HepG2 (cell line): ENCODE data around the gene PRPSAP1. TPM values are rescaled to one million over a fixed set of nuclear protein-coding genes. Genes with fewer than 3 reads are reported as not detected.

ENCODE experiments used
- AHR ChIP-seq: IDR thresholded peaks from 2 replicates; pipeline ENCODE4 v1.6.1; 2018; ENCODE audit warnings: missing genetic modification reagents, missing compliant biosample characterization
- CCDC6 ChIP-seq: sonication (generic); formaldehyde crosslinking; IDR thresholded peaks from 2 replicates; pipeline ENCODE4 v1.8.1; 2022; ENCODE audit warnings: mild to moderate bottlenecking, missing genetic modification reagents, moderate library complexity
- CREBL2 ChIP-seq: sonication (generic); formaldehyde crosslinking; IDR thresholded peaks from 2 replicates; pipeline ENCODE4 v1.8.1; 2023; ENCODE audit warnings: missing genetic modification reagents, mild to moderate bottlenecking, borderline replicate concordance
- ELF4 ChIP-seq: sonication (generic); formaldehyde crosslinking; IDR thresholded peaks from 2 replicates; pipeline ENCODE4 v1.5.0; 2020; ENCODE audit warnings: missing genetic modification reagents, mild to moderate bottlenecking, moderate library complexity, borderline replicate concordance
- ISL2 ChIP-seq: sonication (generic); formaldehyde crosslinking; IDR thresholded peaks from 2 replicates; pipeline ENCODE4 v1.5.0; 2020; ENCODE audit warnings: missing genetic modification reagents
- MAZ ChIP-seq, 2 experiments: sonication (generic) in 1 of 2; formaldehyde crosslinking in 1 of 2; IDR thresholded peaks; 2 replicates each; pipeline versions ENCODE4 v1.5.0 to v1.6.1; 2012 to 2020; ENCODE audit warnings: low read depth in 2 of 2, mild to moderate bottlenecking in 2 of 2, borderline replicate concordance in 1 of 2, improper control_type of control experiment in 1 of 2, low read length in 1 of 2, missing genetic modification reagents in 1 of 2, moderate library complexity in 1 of 2
- MLX ChIP-seq: IDR thresholded peaks from 2 replicates; pipeline ENCODE4 v1.6.1; 2016
- MNT ChIP-seq: fragments of 450-650 bp; IDR thresholded peaks from 2 replicates; pipeline ENCODE4 v1.6.1; 2016
- PLRG1 ChIP-seq: fragments of 450-650 bp; conservative IDR thresholded peaks from 2 replicates; pipeline ENCODE4 v1.6.1; 2016
- SNRNP70 ChIP-seq: fragments of 200-400 bp; formaldehyde crosslinking; IDR thresholded peaks from 2 replicates; pipeline ENCODE4 v1.6.1; 2017; ENCODE audit warnings: mild to moderate bottlenecking, low read depth, low read length, moderate library complexity
- TFAP4 ChIP-seq: sonication (generic); IDR thresholded peaks from 2 replicates; pipeline ENCODE4 v1.6.1; 2016; ENCODE audit warnings: low read depth, borderline replicate concordance
- ZKSCAN8 ChIP-seq: IDR thresholded peaks from 2 replicates; pipeline ENCODE4 v1.6.1; 2016; ENCODE audit warnings: borderline replicate concordance, missing genetic modification reagents, missing compliant biosample characterization
- ZNF136 ChIP-seq: sonication (generic); formaldehyde crosslinking; IDR thresholded peaks from 2 replicates; pipeline ENCODE4 v1.8.1; 2022; ENCODE audit warnings: low read depth, mild to moderate bottlenecking, moderate library complexity, missing genetic modification reagents
- ZNF317 ChIP-seq: sonication (generic); formaldehyde crosslinking; IDR thresholded peaks from 2 replicates; pipeline ENCODE4 v1.5.0; 2020; ENCODE audit warnings: mild to moderate bottlenecking, missing genetic modification reagents
- ZNF350 ChIP-seq: sonication (generic); formaldehyde crosslinking; IDR thresholded peaks from 2 replicates; pipeline ENCODE4 v1.4.0; 2020; ENCODE audit warnings: mild to moderate bottlenecking, low read depth, missing genetic modification reagents, borderline replicate concordance
- ZNF782 ChIP-seq: sonication (generic); formaldehyde crosslinking; IDR thresholded peaks from 2 replicates; pipeline ENCODE4 v1.4.0; 2020; ENCODE audit warnings: missing genetic modification reagents, mild to moderate bottlenecking, borderline replicate concordance
- ZNF788 ChIP-seq: sonication (generic); formaldehyde crosslinking; IDR thresholded peaks from 2 replicates; pipeline ENCODE4 v1.5.0; 2020; ENCODE audit warnings: mild to moderate bottlenecking, missing genetic modification reagents, borderline replicate concordance
- ZSCAN22 ChIP-seq: sonication (generic); formaldehyde crosslinking; IDR thresholded peaks from 2 replicates; pipeline ENCODE4 v1.4.0; 2020; ENCODE audit warnings: mild to moderate bottlenecking, missing genetic modification reagents
- polyA plus RNA-seq, 8 experiments: library from polyadenylated mRNA; depleted of rRNA in 3 of 8; stranded (reverse) in 7 of 8; unstranded in 1 of 8; fragments of >200 nt; fragmentation: Illumina TruSeq in 4 of 8; extraction: Trizol in 4 of 8; gene quantifications; 2 replicates each; pipeline versions ENCODE4 v1.2.1 to v1.2.3, GENCODE V29; 2011 to 2016; ENCODE audit warnings: low read depth in 4 of 8, missing spikeins in 1 of 8, mixed read lengths in 1 of 8; ENCODE audit not compliant: insufficient read depth in 1 of 8
- total RNA-seq, 5 experiments: library from RNA; depleted of rRNA; stranded (reverse); fragments of >200 nt; fragmentation: Illumina TruSeq; extraction: Trizol; gene quantifications; 2 replicates each; pipeline ENCODE4 v1.2.3, GENCODE V29; 2016; ENCODE audit warnings: low read depth in 1 of 5
- TF ChIP-seq, protein P1 (sequence below): sonication (generic); formaldehyde crosslinking; IDR thresholded peaks from 2 replicates; pipeline ENCODE4 v1.5.0; 2020; ENCODE audit warnings: mild to moderate bottlenecking, missing genetic modification reagents
- TF ChIP-seq, protein P2 (sequence below): sonication (generic); formaldehyde crosslinking; IDR thresholded peaks from 2 replicates; pipeline ENCODE4 v1.4.0; 2020; ENCODE audit warnings: missing genetic modification reagents, borderline replicate concordance

The PRPSAP1 gene
- total and polyA plus RNA-seq, 2 of the 13 experiments (the other 11 are each of a cell fraction or from before 2014, with no cell fraction given) = 91.1 to 314 TPM

GRCh38 chr17:76386966-76387765 is 33.5 kb upstream of the PRPSAP1 start (continued):
- TF ChIP-seq ZSCAN22 (no peak), CREBL2 (CRISPR knock-in tag) (no peak), TFAP4 (no peak), ZNF350 (CRISPR knock-in tag) (no peak), SNRNP70 (no peak), ZNF782 (CRISPR knock-in tag) (no peak), MLX (CRISPR knock-in tag) (no peak), ZNF788 (CRISPR knock-in tag) (no peak), ELF4 (CRISPR knock-in tag) (no peak), MNT (no peak), ZNF317 (no peak), AHR (no peak), MAZ (IDR thresholded peaks at IDR 0.05; ENCODE audit: borderline replicate concordance, low read depth, low read length) (no peak), MAZ (CRISPR knock-in tag; IDR thresholded peaks at IDR 0.05; ENCODE audit: low read depth) (no peak), PLRG1 (no peak), CCDC6 (CRISPR knock-in tag) (no peak), ZKSCAN8 (CRISPR knock-in tag) (no peak), ISL2 (CRISPR knock-in tag) (no peak), ZNF136 (no peak)
- TF ChIP-seq, protein P1, sequence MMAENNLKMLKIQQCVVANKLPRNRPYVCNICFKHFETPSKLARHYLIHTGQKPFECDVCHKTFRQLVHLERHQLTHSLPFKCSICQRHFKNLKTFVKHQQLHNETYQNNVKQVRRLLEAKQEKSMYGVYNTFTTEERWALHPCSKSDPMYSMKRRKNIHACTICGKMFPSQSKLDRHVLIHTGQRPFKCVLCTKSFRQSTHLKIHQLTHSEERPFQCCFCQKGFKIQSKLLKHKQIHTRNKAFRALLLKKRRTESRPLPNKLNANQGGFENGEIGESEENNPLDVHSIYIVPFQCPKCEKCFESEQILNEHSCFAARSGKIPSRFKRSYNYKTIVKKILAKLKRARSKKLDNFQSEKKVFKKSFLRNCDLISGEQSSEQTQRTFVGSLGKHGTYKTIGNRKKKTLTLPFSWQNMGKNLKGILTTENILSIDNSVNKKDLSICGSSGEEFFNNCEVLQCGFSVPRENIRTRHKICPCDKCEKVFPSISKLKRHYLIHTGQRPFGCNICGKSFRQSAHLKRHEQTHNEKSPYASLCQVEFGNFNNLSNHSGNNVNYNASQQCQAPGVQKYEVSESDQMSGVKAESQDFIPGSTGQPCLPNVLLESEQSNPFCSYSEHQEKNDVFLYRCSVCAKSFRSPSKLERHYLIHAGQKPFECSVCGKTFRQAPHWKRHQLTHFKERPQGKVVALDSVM (CRISPR knock-in tag) = no peak; the same call in 1 of the 2 replicates
- TF ChIP-seq, protein P2, sequence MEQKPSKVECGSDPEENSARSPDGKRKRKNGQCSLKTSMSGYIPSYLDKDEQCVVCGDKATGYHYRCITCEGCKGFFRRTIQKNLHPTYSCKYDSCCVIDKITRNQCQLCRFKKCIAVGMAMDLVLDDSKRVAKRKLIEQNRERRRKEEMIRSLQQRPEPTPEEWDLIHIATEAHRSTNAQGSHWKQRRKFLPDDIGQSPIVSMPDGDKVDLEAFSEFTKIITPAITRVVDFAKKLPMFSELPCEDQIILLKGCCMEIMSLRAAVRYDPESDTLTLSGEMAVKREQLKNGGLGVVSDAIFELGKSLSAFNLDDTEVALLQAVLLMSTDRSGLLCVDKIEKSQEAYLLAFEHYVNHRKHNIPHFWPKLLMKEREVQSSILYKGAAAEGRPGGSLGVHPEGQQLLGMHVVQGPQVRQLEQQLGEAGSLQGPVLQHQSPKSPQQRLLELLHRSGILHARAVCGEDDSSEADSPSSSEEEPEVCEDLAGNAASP (CRISPR knock-in tag) = no peak
